Measurements from ENCODE around the gene KCNH4. TPM values are rescaled to one million over a fixed set of nuclear protein-coding genes. Genes with fewer than 3 reads are reported as not detected.

The KCNH4 gene
- total and polyA plus RNA-seq, 2 of the 13 experiments (the other 11 are each of a cell fraction or from before 2014, with no cell fraction given), result 0.01 to 0.09 TPM

GRCh38 chr17:42135664-42136653, 45.0 kb downstream of the KCNH4 start (continued):
- TF ChIP-seq, protein P1, sequence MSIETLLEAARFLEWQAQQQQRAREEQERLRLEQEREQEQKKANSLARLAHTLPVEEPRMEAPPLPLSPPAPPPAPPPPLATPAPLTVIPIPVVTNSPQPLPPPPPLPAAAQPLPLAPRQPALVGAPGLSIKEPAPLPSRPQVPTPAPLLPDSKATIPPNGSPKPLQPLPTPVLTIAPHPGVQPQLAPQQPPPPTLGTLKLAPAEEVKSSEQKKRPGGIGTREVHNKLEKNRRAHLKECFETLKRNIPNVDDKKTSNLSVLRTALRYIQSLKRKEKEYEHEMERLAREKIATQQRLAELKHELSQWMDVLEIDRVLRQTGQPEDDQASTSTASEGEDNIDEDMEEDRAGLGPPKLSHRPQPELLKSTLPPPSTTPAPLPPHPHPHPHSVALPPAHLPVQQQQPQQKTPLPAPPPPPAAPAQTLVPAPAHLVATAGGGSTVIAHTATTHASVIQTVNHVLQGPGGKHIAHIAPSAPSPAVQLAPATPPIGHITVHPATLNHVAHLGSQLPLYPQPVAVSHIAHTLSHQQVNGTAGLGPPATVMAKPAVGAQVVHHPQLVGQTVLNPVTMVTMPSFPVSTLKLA (IDR thresholded peaks at IDR 0.05), result 0 out of 2 replicates have a peak, but pooled peaks have one; percentile 14
- no peak for TF ChIP-seq NAIF1 (CRISPR knock-in tag; IDR thresholded peaks at IDR 0.05; ENCODE audit: borderline replicate concordance)
- TF ChIP-seq BRCA1 (CRISPR knock-in tag; IDR thresholded peaks at IDR 0.05), result no peak
- TF ChIP-seq ARNT2 (CRISPR knock-in tag; IDR thresholded peaks at IDR 0.05; ENCODE audit: low read depth), result no peak
- TF ChIP-seq ATRX (CRISPR knock-in tag; IDR thresholded peaks at IDR 0.05; ENCODE audit: borderline replicate concordance), result no peak
- TF ChIP-seq ZNF577 (CRISPR knock-in tag; IDR thresholded peaks at IDR 0.05; ENCODE audit: borderline replicate concordance, low read depth), result no peak
- no peak for TF ChIP-seq ZNF44 (CRISPR knock-in tag; IDR thresholded peaks at IDR 0.05)
- TF ChIP-seq CEBPB (IDR thresholded peaks at IDR 0.05; ENCODE audit: borderline replicate concordance, low read depth, low read length), result no peak
- TF ChIP-seq FOSL1 (CRISPR knock-in tag; IDR thresholded peaks at IDR 0.05; ENCODE audit: borderline replicate concordance), result no peak
- TF ChIP-seq ZNF550 (CRISPR knock-in tag; IDR thresholded peaks at IDR 0.05; ENCODE audit: borderline replicate concordance), result no peak
- no peak for TF ChIP-seq GRHL1 (CRISPR knock-in tag; conservative IDR thresholded peaks at IDR 0.05)
- TF ChIP-seq MYC (CRISPR knock-in tag; IDR thresholded peaks at IDR 0.05; ENCODE audit: borderline replicate concordance), result no peak
- no peak for TF ChIP-seq STAG1 (CRISPR knock-in tag; IDR thresholded peaks at IDR 0.05)
- no peak for TF ChIP-seq ARHGAP35 (CRISPR knock-in tag; IDR thresholded peaks at IDR 0.05; ENCODE audit: borderline replicate concordance)
- TF ChIP-seq ZNF460 (CRISPR knock-in tag; IDR thresholded peaks at IDR 0.05; ENCODE audit: borderline replicate concordance), result no peak
- TF ChIP-seq, protein P2, sequence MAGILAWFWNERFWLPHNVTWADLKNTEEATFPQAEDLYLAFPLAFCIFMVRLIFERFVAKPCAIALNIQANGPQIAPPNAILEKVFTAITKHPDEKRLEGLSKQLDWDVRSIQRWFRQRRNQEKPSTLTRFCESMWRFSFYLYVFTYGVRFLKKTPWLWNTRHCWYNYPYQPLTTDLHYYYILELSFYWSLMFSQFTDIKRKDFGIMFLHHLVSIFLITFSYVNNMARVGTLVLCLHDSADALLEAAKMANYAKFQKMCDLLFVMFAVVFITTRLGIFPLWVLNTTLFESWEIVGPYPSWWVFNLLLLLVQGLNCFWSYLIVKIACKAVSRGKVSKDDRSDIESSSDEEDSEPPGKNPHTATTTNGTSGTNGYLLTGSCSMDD (CRISPR knock-in tag; IDR thresholded peaks at IDR 0.05), result no peak
- TF ChIP-seq, protein P3, sequence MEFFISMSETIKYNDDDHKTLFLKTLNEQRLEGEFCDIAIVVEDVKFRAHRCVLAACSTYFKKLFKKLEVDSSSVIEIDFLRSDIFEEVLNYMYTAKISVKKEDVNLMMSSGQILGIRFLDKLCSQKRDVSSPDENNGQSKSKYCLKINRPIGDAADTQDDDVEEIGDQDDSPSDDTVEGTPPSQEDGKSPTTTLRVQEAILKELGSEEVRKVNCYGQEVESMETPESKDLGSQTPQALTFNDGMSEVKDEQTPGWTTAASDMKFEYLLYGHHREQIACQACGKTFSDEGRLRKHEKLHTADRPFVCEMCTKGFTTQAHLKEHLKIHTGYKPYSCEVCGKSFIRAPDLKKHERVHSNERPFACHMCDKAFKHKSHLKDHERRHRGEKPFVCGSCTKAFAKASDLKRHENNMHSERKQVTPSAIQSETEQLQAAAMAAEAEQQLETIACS (CRISPR knock-in tag; IDR thresholded peaks at IDR 0.05), result no peak
- no peak for TF ChIP-seq YY1 (IDR thresholded peaks at IDR 0.05; ENCODE audit: insufficient read depth, insufficient replicate concordance, low read depth, low read length)
- peak; percentile 73 for TF ChIP-seq HDAC1 (CRISPR knock-in tag; IDR thresholded peaks at IDR 0.05)
- TF ChIP-seq ZNF839 (CRISPR knock-in tag; IDR thresholded peaks at IDR 0.05; ENCODE audit: borderline replicate concordance), result no peak
- TF ChIP-seq ARNT (IDR thresholded peaks at IDR 0.05), result no peak
- TF ChIP-seq TBL1XR1 (IDR thresholded peaks at IDR 0.05; ENCODE audit: borderline replicate concordance, low read length, partially characterized antibody), result no peak
- no peak for TF ChIP-seq KDM5A (IDR thresholded peaks at IDR 0.05; ENCODE audit: borderline replicate concordance, low read length)

Data from HepG2 (cell line).